ENCODE measurements around the gene LTO1.

DNA sequence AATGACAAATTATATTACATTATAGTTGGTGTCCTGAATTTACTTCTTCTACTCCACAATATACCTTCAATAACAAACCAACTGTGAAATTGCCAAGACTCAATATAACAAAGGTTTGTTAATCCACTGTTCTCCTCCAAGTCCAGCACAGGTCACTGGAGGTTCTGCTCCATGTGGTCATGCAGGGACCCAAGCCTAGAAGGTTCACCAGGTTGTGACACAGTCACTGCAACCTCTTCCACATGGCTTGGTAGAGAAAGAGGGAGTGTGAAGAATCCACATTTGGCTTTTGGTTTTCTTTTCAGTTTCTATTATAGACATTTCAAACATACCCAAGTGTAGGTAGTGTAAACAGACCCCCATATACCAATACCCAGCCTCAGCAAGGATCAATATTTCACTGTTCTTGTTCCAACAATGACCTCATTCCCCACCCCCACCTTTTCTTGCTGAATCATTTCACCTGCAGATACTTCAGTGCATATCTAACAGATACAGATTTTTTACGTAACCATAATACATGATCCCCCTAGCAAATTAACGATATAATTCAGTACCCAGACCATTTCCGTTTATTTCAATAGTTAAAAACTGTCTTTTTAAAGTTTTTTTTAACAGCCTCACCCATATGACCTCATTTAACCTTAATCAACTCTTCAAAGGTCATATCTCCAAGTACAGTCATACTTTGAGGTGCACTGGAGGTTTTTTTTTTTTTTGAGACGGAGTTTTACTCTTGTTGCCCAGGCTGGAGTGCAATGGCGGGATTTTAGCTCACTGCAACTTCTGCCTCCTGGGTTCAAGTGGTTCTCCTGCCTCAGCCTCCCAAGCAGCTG lies 14.5 kb upstream of the LTO1 start:
- TF ChIP-seq, protein P1, sequence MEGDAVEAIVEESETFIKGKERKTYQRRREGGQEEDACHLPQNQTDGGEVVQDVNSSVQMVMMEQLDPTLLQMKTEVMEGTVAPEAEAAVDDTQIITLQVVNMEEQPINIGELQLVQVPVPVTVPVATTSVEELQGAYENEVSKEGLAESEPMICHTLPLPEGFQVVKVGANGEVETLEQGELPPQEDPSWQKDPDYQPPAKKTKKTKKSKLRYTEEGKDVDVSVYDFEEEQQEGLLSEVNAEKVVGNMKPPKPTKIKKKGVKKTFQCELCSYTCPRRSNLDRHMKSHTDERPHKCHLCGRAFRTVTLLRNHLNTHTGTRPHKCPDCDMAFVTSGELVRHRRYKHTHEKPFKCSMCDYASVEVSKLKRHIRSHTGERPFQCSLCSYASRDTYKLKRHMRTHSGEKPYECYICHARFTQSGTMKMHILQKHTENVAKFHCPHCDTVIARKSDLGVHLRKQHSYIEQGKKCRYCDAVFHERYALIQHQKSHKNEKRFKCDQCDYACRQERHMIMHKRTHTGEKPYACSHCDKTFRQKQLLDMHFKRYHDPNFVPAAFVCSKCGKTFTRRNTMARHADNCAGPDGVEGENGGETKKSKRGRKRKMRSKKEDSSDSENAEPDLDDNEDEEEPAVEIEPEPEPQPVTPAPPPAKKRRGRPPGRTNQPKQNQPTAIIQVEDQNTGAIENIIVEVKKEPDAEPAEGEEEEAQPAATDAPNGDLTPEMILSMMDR (conservative IDR thresholded peaks at IDR 0.05; ENCODE audit: low read length) = no peak
- no peak for TF ChIP-seq EZH2phosphoT487 (IDR thresholded peaks at IDR 0.05; ENCODE audit: borderline replicate concordance)
